ENCODE results near the gene ANKRD11. TPM values are rescaled to one million over a fixed set of nuclear protein-coding genes. Genes with fewer than 3 reads are reported as not detected.

ANKRD11 gene
- total RNA-seq, 4 donors from 2014 or later = 67.0 to 107 (median 88.9) TPM

GRCh38 chr16:89219365-89219764 is 271.0 kb downstream of the ANKRD11 start:
- no peak for ATAC-seq
- Histone ChIP-seq H3K9me3 (no peaks in the 10 kb centered on the region), H3K4me3 (no peak overlapping the region), H3K36me3 (peaks cover 0 to 50% of the 10 kb centered on the region in 2 donors), H3K4me1 (peaks cover 2 to 43% (median 15%) of the 10 kb centered on the region in 3 donors), H3K27me3 (no peaks in the 10 kb centered on the region), H3K27ac (no peak overlapping the region)
- WGBS, 2 donors (ENCODE audit: low coverage in 1 of 2) = 42 to 46% methylated on average over 3 to 5 of the region's 5 CpGs
- TF ChIP-seq POLR2A (IDR thresholded peaks at IDR 0.05) (no peak), POLR2AphosphoS5 (IDR thresholded peaks at IDR 0.05) (no peak), CTCF (IDR thresholded peaks at IDR 0.05) (no peak), EP300 (IDR thresholded peaks at IDR 0.05) (no peak)

Small RNAs within 50 kb of the gene (small RNA-seq; reads per million reads assigned to genes)
- 0 reads per million in 4 donors for gene RNU6-430P

Other genes starting within 250 kb of the ANKRD11 start
- gene SPG7, start 17.8 kb upstream of the ANKRD11 start, total RNA-seq = 100 to 1,000 TPM in 2 of 4 donors, 10 to 100 TPM in 2; 80.9 to 160 (median 98.2) TPM
- 1,000 to 10,000 TPM; 2,888 to 7,342 (median 4,676) TPM for gene RPL13, start 70.1 kb upstream of the ANKRD11 start, total RNA-seq
- gene CPNE7, start 85.2 kb upstream of the ANKRD11 start, total RNA-seq = 1 to 10 TPM in 1 of 4 donors, under 1 TPM in 1, not detected in 2; 0.67 to 1.8 TPM
- under 1 TPM in 1 of 4 donors, not detected in 3; 0.54 TPM for gene DPEP1, start 123.1 kb upstream of the ANKRD11 start, total RNA-seq
- 100 to 1,000 TPM in 1 of 4 donors, 10 to 100 TPM in 3; 54.5 to 101 (median 82.2) TPM for gene CHMP1A, start 167.1 kb upstream of the ANKRD11 start, total RNA-seq
- gene SPATA33, start 167.3 kb upstream of the ANKRD11 start, total RNA-seq = 1 to 10 TPM; 1.7 to 5.3 (median 3.2) TPM
- gene CDK10, start 196.1 kb upstream of the ANKRD11 start, total RNA-seq = 10 to 100 TPM; 24.1 to 44.0 (median 28.9) TPM
- 10 to 100 TPM in 3 of 4 donors, 1 to 10 TPM in 1; 8.7 to 21.8 (median 13.2) TPM for gene SPATA2L, start 211.1 kb upstream of the ANKRD11 start, total RNA-seq
- gene VPS9D1, start 230.3 kb upstream of the ANKRD11 start, total RNA-seq = 10 to 100 TPM in 1 of 4 donors, 1 to 10 TPM in 3; 4.4 to 10.1 (median 7.3) TPM
- gene ZNF276, start 231.0 kb upstream of the ANKRD11 start, total RNA-seq = 10 to 100 TPM; 16.7 to 45.8 (median 18.2) TPM